HEK293 (cell line): ENCODE results near the gene PROSER1.

ENCODE experiments used
- CTCF ChIA-PET: fragments of 350-600 bp; formaldehyde crosslinking; extraction: SDS; loops from one replicate; lab custom pipeline; 2021; ENCODE audit warnings: antibody characterized with exemption; lab: Yijun Ruan, JAX
- POLR2A ChIA-PET: fragments of 300-600 bp; formaldehyde crosslinking; extraction: SDS; loops from one replicate; lab custom pipeline; 2020; ENCODE audit warnings: antibody characterized with exemption, inconsistent platforms; lab: Yijun Ruan, JAX
- H3K27ac ChIP-seq: fragments of 200-500 bp; sonication (Bioruptor generic); 2 replicates; pipeline ENCODE4 v1.5.1; 2014; ENCODE audit warnings: low read depth, low read length, control low read depth, inconsistent platforms; ENCODE audit errors: extremely low read depth
- H3K36me3 ChIP-seq, 2 experiments: fragments of 200-500 bp in 1 of 2; sonication (Bioruptor generic) in 1 of 2; 1 replicate in 1 of 2; 2 replicates in 1 of 2; pipeline ENCODE4 v1.5.1; 2014 to 2017; ENCODE audit warnings: inconsistent platforms in 2 of 2, low read length in 2 of 2; ENCODE audit not compliant: control insufficient read depth in 2 of 2, insufficient read depth in 1 of 2
- H3K4me1 ChIP-seq: fragments of 200-500 bp; sonication (Bioruptor generic); 2 replicates; pipeline ENCODE4 v1.5.1; 2014; ENCODE audit warnings: mild to moderate bottlenecking, low read length, inconsistent platforms; ENCODE audit not compliant: control insufficient read depth, insufficient read depth
- H3K4me3 ChIP-seq: 2 replicates; pipeline ENCODE4 v1.5.1; 2011; ENCODE audit warnings: low read depth, mild to moderate bottlenecking, control low read depth, low read length, moderate library complexity
- H3K9me3 ChIP-seq: fragments of 200-500 bp; sonication (Bioruptor generic); 2 replicates; pipeline ENCODE4 v1.5.1; 2014; ENCODE audit warnings: low read depth, low read length, inconsistent platforms; ENCODE audit not compliant: control insufficient read depth, insufficient read depth
- ATF2 ChIP-seq: fragments of 450-650 bp; formaldehyde crosslinking; IDR thresholded peaks from 2 replicates; pipeline ENCODE4 v1.5.1; 2016; ENCODE audit warnings: missing biosample characterization, missing genetic modification characterization, low read depth
- CTCF ChIP-seq: fragments of 450-650 bp; formaldehyde crosslinking; IDR thresholded peaks from 2 replicates; pipeline ENCODE4 v1.5.1; 2016; ENCODE audit warnings: missing biosample characterization, missing genetic modification characterization
- GLI2 ChIP-seq: fragments of 450-650 bp; formaldehyde crosslinking; IDR thresholded peaks from 2 replicates; pipeline ENCODE4; 2017; ENCODE audit warnings: missing biosample characterization, missing genetic modification characterization, low read depth, borderline replicate concordance
- GLIS2 ChIP-seq: fragments of 450-650 bp; formaldehyde crosslinking; IDR thresholded peaks from 2 replicates; pipeline ENCODE4 v1.5.1; 2016; ENCODE audit warnings: missing biosample characterization, missing genetic modification characterization
- HOXC10 ChIP-seq: sonication (generic); formaldehyde crosslinking; IDR thresholded peaks from 2 replicates; pipeline ENCODE4 v1.8.1; 2023; ENCODE audit warnings: mild to moderate bottlenecking, missing genetic modification reagents
- IKZF3 ChIP-seq: fragments of 450-650 bp; IDR thresholded peaks from 2 replicates; pipeline ENCODE4 v1.5.0; 2018; ENCODE audit warnings: missing biosample characterization, mild to moderate bottlenecking, missing genetic modification characterization, moderate library complexity
- KLF16 ChIP-seq: fragments of 450-650 bp; formaldehyde crosslinking; IDR thresholded peaks from 2 replicates; pipeline ENCODE4 v1.5.1; 2017; ENCODE audit warnings: missing biosample characterization, missing genetic modification characterization
- MZF1 ChIP-seq: fragments of 450-650 bp; formaldehyde crosslinking; IDR thresholded peaks from 2 replicates; pipeline ENCODE4 v1.5.1; 2017; ENCODE audit warnings: missing biosample characterization, missing genetic modification characterization, borderline replicate concordance
- OSR2 ChIP-seq: fragments of 450-650 bp; formaldehyde crosslinking; IDR thresholded peaks from 2 replicates; pipeline ENCODE4 v1.5.1; 2016; ENCODE audit warnings: missing biosample characterization, missing genetic modification characterization
- ZBTB11 ChIP-seq: fragments of 450-650 bp; formaldehyde crosslinking; conservative IDR thresholded peaks from 2 replicates; pipeline ENCODE4 v1.5.1; 2016; ENCODE audit warnings: low read depth, missing biosample characterization, missing genetic modification characterization
- ZBTB17 ChIP-seq: fragments of 450-650 bp; formaldehyde crosslinking; IDR thresholded peaks from 2 replicates; pipeline ENCODE4 v1.5.1; 2016; ENCODE audit warnings: missing biosample characterization, missing genetic modification characterization
- ZEB2 ChIP-seq: fragments of 450-650 bp; formaldehyde crosslinking; IDR thresholded peaks from 2 replicates; pipeline ENCODE4 v1.5.1; 2016; ENCODE audit warnings: missing biosample characterization, missing genetic modification characterization
- ZNF114 ChIP-seq: fragments of 450-650 bp; formaldehyde crosslinking; IDR thresholded peaks from 2 replicates; pipeline ENCODE4 v1.5.0; 2017; ENCODE audit warnings: missing biosample characterization, missing genetic modification characterization
- ZNF155 ChIP-seq: fragments of 450-650 bp; formaldehyde crosslinking; IDR thresholded peaks from 2 replicates; pipeline ENCODE4 v1.5.1; 2016; ENCODE audit warnings: missing biosample characterization, missing genetic modification characterization
- ZNF558 ChIP-seq: fragments of 450-650 bp; formaldehyde crosslinking; IDR thresholded peaks from 2 replicates; pipeline ENCODE4 v1.5.1; 2016; ENCODE audit warnings: missing biosample characterization, missing genetic modification characterization
- ZNF585B ChIP-seq: fragments of 450-650 bp; formaldehyde crosslinking; IDR thresholded peaks from 2 replicates; pipeline ENCODE4 v1.5.1; 2016; ENCODE audit warnings: missing biosample characterization, missing genetic modification characterization
- ZNF624 ChIP-seq: fragments of 450-650 bp; formaldehyde crosslinking; IDR thresholded peaks from 2 replicates; pipeline ENCODE4 v1.5.1; 2017; ENCODE audit warnings: missing biosample characterization, missing genetic modification characterization

The PROSER1 gene

GRCh38 chr13:38980750-38981078 lies 57.2 kb downstream of the PROSER1 start:
- Histone ChIP-seq H3K4me3 (no peak overlapping the region), H3K4me1 (no peaks in the 10 kb centered on the region), H3K36me3 (no peaks in the 10 kb centered on the region), H3K9me3 (no peaks in the 10 kb centered on the region), H3K27ac (no peak overlapping the region)
- CTCF ChIA-PET, result interaction anchor here (0.6 kb wide), 1 partner anchor 130 kb away, joined by 3 read pairs; no protein-coding TSS in a partner anchor
- TF ChIP-seq ZBTB17 (tag by site-specific recombination), result no peak
- POLR2A ChIA-PET, result no interaction called here

GRCh38 chr13:38979891-38980749 lies 57.8 kb downstream of the PROSER1 start:
- ChIA-PET CTCF (no interaction called here), POLR2A (no interaction called here)
- H3K9me3 ChIP-seq, result no peaks in the 10 kb centered on the region
- H3K4me3 ChIP-seq, result no peak overlapping the region
- H3K36me3 ChIP-seq, result no peaks in the 10 kb centered on the region
- no peak overlapping the region for H3K27ac ChIP-seq
- no peaks in the 10 kb centered on the region for H3K4me1 ChIP-seq
- no peak for TF ChIP-seq GLI2
- no peak for TF ChIP-seq KLF16 (tag by site-specific recombination)
- no peak for TF ChIP-seq CTCF
- TF ChIP-seq ZNF558 (tag by site-specific recombination), result no peak
- no peak for TF ChIP-seq ZNF155 (tag by site-specific recombination)
- TF ChIP-seq ATF2, result no peak
- TF ChIP-seq ZEB2 (tag by site-specific recombination), result no peak
- no peak for TF ChIP-seq ZNF585B (tag by site-specific recombination)
- no peak for TF ChIP-seq OSR2
- no peak for TF ChIP-seq MZF1 (tag by site-specific recombination)
- TF ChIP-seq GLIS2, result no peak
- no peak for TF ChIP-seq ZNF624 (tag by site-specific recombination)
- TF ChIP-seq ZBTB11, result no peak
- no peak for TF ChIP-seq ZNF114 (tag by site-specific recombination)
- no peak for TF ChIP-seq HOXC10 (CRISPR knock-in tag)
- no peak for TF ChIP-seq IKZF3
- TF ChIP-seq, all 188 proteins: peak for 0
